Subcutaneous adipose tissue (tissue), 4 donors: ENCODE results near the gene MPHOSPH8. TPM values are rescaled to one million over a fixed set of nuclear protein-coding genes. Genes with fewer than 3 reads are reported as not detected.

ENCODE experiments used
- total RNA-seq, 4 donors: library from RNA; depleted of rRNA; stranded (reverse); fragments of >200 nt; gene quantifications; one replicate each; pipeline ENCODE4 v1.1.0, GENCODE V29; 2016
- TF ChIP-seq, protein P1 (sequence below): fragments of 450-650 bp; IDR thresholded peaks from one replicate; pipeline ENCODE4 v1.5.1; 2016; ENCODE audit warnings: low read depth, mild to moderate bottlenecking, control low read depth, antibody characterized with exemption, moderate library complexity

Gene MPHOSPH8
- total RNA-seq, 4 donors from 2014 or later = 25.8 to 51.4 (median 46.6) TPM

DNA sequence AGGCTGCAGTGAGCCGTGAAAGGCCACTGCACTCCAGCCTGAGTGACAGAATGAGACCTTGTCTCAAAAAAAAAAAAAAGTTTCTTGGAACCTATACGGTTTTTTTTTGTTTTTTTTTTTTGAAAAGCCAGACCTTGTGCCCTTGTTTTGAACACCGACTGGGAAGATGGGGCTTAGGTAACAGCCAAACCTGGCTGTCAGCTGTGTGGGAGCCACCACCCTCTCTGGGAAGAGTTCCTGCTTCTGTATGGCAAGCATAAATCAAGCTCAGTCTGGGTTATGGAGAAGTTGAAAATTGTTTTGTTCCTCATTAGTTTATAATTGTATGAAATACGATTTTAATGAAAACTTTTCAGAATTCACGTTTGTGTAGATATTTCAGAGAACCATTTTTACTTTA lies 39.5 kb downstream of the MPHOSPH8 start:
- TF ChIP-seq, protein P1, sequence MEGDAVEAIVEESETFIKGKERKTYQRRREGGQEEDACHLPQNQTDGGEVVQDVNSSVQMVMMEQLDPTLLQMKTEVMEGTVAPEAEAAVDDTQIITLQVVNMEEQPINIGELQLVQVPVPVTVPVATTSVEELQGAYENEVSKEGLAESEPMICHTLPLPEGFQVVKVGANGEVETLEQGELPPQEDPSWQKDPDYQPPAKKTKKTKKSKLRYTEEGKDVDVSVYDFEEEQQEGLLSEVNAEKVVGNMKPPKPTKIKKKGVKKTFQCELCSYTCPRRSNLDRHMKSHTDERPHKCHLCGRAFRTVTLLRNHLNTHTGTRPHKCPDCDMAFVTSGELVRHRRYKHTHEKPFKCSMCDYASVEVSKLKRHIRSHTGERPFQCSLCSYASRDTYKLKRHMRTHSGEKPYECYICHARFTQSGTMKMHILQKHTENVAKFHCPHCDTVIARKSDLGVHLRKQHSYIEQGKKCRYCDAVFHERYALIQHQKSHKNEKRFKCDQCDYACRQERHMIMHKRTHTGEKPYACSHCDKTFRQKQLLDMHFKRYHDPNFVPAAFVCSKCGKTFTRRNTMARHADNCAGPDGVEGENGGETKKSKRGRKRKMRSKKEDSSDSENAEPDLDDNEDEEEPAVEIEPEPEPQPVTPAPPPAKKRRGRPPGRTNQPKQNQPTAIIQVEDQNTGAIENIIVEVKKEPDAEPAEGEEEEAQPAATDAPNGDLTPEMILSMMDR = no peak

GRCh38 chr13:19673473-19674430 lies 40.3 kb downstream of the MPHOSPH8 start:
- TF ChIP-seq, protein P1 = no peak

- TF ChIP-seq, protein P1 = no peak
Measured at GRCh38 chr13:19674898-19675297, 41.4 kb downstream of the MPHOSPH8 start.

GRCh38 chr13:19676168-19676567 lies 42.7 kb downstream of the MPHOSPH8 start:
- TF ChIP-seq, protein P1 = no peak

DNA sequence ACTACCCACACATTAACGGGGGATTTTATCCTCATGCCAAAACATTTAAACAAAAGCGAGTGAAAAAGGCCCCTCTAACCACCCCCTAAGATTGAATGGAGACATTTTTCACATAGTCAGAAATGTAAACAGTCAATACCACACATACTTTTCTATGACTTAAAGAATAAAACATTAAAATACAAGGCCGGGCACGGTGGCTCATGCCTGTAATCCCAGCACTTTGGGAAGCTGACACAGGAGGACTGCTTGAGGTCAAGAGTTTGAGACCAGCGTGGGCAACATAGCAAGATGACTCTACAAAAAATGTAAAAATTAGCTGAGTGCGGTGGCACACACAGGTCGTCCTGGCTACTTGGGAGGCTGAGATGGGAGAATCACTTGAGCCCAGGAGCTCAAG lies 47.3 kb downstream of the MPHOSPH8 start:
- TF ChIP-seq, protein P1 = no peak

DNA sequence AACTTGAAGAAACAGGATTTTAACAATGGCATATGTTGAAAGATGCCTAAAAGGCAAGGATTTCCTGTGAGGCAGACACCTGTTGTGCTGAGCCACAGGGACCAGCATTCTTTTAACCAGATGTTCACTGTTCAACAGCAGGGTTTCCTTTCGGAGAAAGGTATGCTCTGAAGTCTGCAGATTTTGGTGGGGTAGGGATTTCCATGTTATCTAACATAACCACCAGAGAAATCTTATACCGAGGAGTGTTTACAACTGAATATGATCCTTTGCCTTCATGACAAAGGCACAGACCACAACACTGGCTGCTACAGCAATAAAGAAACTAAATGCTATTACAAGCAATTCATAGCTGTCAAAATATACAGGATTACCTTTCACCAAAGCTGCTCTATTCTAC lies 48.1 kb downstream of the MPHOSPH8 start:
- TF ChIP-seq, protein P1 = no peak

GRCh38 chr13:19685034-19685433 lies 51.6 kb downstream of the MPHOSPH8 start:
- TF ChIP-seq, protein P1 = no peak
